ENCODE measurements around the gene TMEM143. TPM values are rescaled to one million over a fixed set of nuclear protein-coding genes. Genes with fewer than 3 reads are reported as not detected.

The TMEM143 gene
- total RNA-seq, 4 donors from 2014 or later: 2.8 to 13.1 (median 6.6) TPM

- Histone ChIP-seq H3K9me3 (peaks cover 0 to 22% (median 0%) of the 10 kb centered on the region in 3 donors), H3K27me3 (peaks cover 9% of the 10 kb centered on the region), H3K4me1 (no peaks in the 10 kb centered on the region), H3K4me3 (no peak overlapping the region), H3K36me3 (no peaks in the 10 kb centered on the region), H3K27ac (no peak overlapping the region)
- ATAC-seq: no peak
- WGBS, 2 donors (ENCODE audit: low coverage in 1 of 2): 69 to 73% methylated on average over 4 of the region's 4 CpGs
- TF ChIP-seq POLR2AphosphoS5 (IDR thresholded peaks at IDR 0.05) (no peak), EP300 (IDR thresholded peaks at IDR 0.05) (no peak), POLR2A (IDR thresholded peaks at IDR 0.05) (no peak), CTCF (IDR thresholded peaks at IDR 0.05) (no peak)
Measured at GRCh38 chr19:48284896-48285295, 78.8 kb downstream of the TMEM143 start.

GRCh38 chr19:48283908-48284307 is 79.8 kb downstream of the TMEM143 start:
- WGBS, 2 donors (ENCODE audit: low coverage in 1 of 2): 93 to 96% methylated on average over 4 to 6 of the region's 7 CpGs
- ATAC-seq: no peak

More at GRCh38 chr19:48283908-48284307, 79.8 kb downstream of the TMEM143 start:
- Histone ChIP-seq H3K27me3 (peaks cover 14% of the 10 kb centered on the region), H3K9me3 (peaks cover 0 to 22% (median 0%) of the 10 kb centered on the region in 3 donors), H3K36me3 (no peaks in the 10 kb centered on the region), H3K27ac (no peak overlapping the region), H3K4me1 (no peaks in the 10 kb centered on the region), H3K4me3 (no peak overlapping the region)
- TF ChIP-seq EP300 (IDR thresholded peaks at IDR 0.05) (no peak), POLR2AphosphoS5 (IDR thresholded peaks at IDR 0.05) (no peak), POLR2A (IDR thresholded peaks at IDR 0.05) (no peak), CTCF (IDR thresholded peaks at IDR 0.05) (no peak)

Other genes with a start within 250 kb of the TMEM143 start
- gene LIG1, start 193.6 kb downstream of the TMEM143 start, total RNA-seq: 10 to 100 TPM in 1 of 4 donors, 1 to 10 TPM in 3; 2.7 to 12.6 (median 7.1) TPM
- gene ZSWIM9, start 193.3 kb downstream of the TMEM143 start, total RNA-seq: 1 to 10 TPM; 3.2 to 8.3 (median 5.7) TPM
- gene CARD8, start 108.0 kb downstream of the TMEM143 start, total RNA-seq: 10 to 100 TPM; 18.7 to 30.4 (median 22.4) TPM
- under 1 TPM in 2 of 4 donors, not detected in 2; 0.27 to 0.64 TPM for gene ZNF114, start 93.9 kb downstream of the TMEM143 start, total RNA-seq
- 10 to 100 TPM; 36.3 to 74.2 (median 56.5) TPM for gene EMP3, start 38.4 kb downstream of the TMEM143 start, total RNA-seq
- not detected for gene SYNGR4, start 427 bp upstream of the TMEM143 start, total RNA-seq
- gene KDELR1, start 27.6 kb upstream of the TMEM143 start, total RNA-seq: 10 to 100 TPM; 60.4 to 87.9 (median 70.8) TPM
- gene GRIN2D, start 29.7 kb upstream of the TMEM143 start, total RNA-seq: under 1 TPM in 3 of 4 donors, not detected in 1; 0.08 to 0.62 (median 0.47) TPM
- 10 to 100 TPM; 28.9 to 33.1 (median 32.7) TPM for gene GRWD1, start 82.0 kb upstream of the TMEM143 start, total RNA-seq
- under 1 TPM in 3 of 4 donors, not detected in 1; 0.16 to 0.42 (median 0.27) TPM for gene KCNJ14, start 91.6 kb upstream of the TMEM143 start, total RNA-seq
- 10 to 100 TPM; 28.6 to 56.7 (median 47.0) TPM for gene CYTH2, start 105.4 kb upstream of the TMEM143 start, total RNA-seq
- gene LMTK3, start 147.9 kb upstream of the TMEM143 start, total RNA-seq: 1 to 10 TPM in 1 of 4 donors, under 1 TPM in 3; 0.13 to 1.2 (median 0.30) TPM
- 1 to 10 TPM in 2 of 4 donors, under 1 TPM in 1, not detected in 1; 0.93 to 3.9 (median 1.0) TPM for gene SULT2B1, start 188.2 kb upstream of the TMEM143 start, total RNA-seq
- gene SPACA4, start 242.8 kb upstream of the TMEM143 start, total RNA-seq: not detected